Right lobe of liver (tissue), 4 donors: ENCODE data around the gene UCK2.

ENCODE experiments used
- POLR2A ChIP-seq: fragments of 450-650 bp; IDR thresholded peaks from one replicate; pipeline ENCODE4 v1.6.1; 2017; ENCODE audit warnings: antibody characterized with exemption, mild to moderate bottlenecking
- TF ChIP-seq, protein P1 (sequence below), 4 donors: fragments of 200-600 bp in 3 of 4; fragments of 450-650 bp in 1 of 4; IDR thresholded peaks; one replicate each; pipeline versions ENCODE4 v1.5.1 to v1.8.0; 2016 to 2022; ENCODE audit warnings: antibody characterized with exemption in 4 of 4, mild to moderate bottlenecking in 2 of 4
- donor health status: DM: no; HTN: no; CAD: no.
- donor health status: DM: no; HTN: no; CAD: no.
- donor health status: DM: no; HTN: yes; CAD: no.

DNA sequence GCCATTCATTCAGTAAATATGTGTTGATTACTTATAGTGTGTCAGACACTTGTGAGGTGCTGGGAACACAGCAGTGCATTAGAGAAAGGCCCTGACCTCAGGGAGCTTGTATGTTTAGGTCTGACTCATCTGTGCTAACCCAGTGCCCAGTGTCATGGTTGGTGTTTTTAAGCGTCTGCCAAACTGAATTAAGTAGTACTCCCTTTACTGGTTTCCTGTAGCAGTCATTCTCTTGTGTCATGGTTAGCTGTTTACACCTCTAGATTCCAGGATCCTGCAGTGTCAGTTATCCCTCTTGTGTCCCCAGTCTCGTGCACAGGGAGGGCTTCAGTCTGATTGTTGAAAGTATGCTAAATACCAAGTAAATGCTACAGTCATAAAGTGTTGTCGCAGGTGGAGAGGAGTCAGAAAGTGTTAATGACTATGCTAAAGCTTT, 14.2 kb downstream of the UCK2 start:
- TF ChIP-seq, protein P1, sequence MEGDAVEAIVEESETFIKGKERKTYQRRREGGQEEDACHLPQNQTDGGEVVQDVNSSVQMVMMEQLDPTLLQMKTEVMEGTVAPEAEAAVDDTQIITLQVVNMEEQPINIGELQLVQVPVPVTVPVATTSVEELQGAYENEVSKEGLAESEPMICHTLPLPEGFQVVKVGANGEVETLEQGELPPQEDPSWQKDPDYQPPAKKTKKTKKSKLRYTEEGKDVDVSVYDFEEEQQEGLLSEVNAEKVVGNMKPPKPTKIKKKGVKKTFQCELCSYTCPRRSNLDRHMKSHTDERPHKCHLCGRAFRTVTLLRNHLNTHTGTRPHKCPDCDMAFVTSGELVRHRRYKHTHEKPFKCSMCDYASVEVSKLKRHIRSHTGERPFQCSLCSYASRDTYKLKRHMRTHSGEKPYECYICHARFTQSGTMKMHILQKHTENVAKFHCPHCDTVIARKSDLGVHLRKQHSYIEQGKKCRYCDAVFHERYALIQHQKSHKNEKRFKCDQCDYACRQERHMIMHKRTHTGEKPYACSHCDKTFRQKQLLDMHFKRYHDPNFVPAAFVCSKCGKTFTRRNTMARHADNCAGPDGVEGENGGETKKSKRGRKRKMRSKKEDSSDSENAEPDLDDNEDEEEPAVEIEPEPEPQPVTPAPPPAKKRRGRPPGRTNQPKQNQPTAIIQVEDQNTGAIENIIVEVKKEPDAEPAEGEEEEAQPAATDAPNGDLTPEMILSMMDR (IDR thresholded peaks at IDR 0.05): no peak
- no peak for TF ChIP-seq POLR2A
